Lower lobe of right lung (tissue), 2 donors: Measurements from ENCODE around the gene RAD51B. TPM values are rescaled to one million over a fixed set of nuclear protein-coding genes. Genes with fewer than 3 reads are reported as not detected.
"Not testable (repeated sequence)": the region's sequence is repeated elsewhere in the genome, so short reads cannot be mapped to it uniquely, and the experiment has no call there.

Experiments used
- ATAC-seq, 2 donors: fragments of 200-7000 bp; cut with Tn5 transposase; one replicate each; pipeline ENCODE4 v1.9.1; 2020 to 2022; ENCODE audit warnings: mild to moderate bottlenecking in 2 of 2, moderate library complexity in 2 of 2
- DNase-seq: peaks from one replicate; pipeline ENCODE4 v3.0.0-alpha.2; 2020
- H3K27ac ChIP-seq: fragments of 200-600 bp; one replicate; pipeline ENCODE4 v1.8.0; 2022
- H3K27me3 ChIP-seq: fragments of 200-600 bp; one replicate; pipeline ENCODE4 v1.8.0; 2022; ENCODE audit warnings: low read depth
- H3K36me3 ChIP-seq: fragments of 200-600 bp; one replicate; pipeline ENCODE4 v1.8.0; 2022; ENCODE audit warnings: mild to moderate bottlenecking
- H3K4me1 ChIP-seq: fragments of 200-600 bp; one replicate; pipeline ENCODE4 v1.8.0; 2022
- H3K4me3 ChIP-seq: fragments of 200-600 bp; one replicate; pipeline ENCODE4 v1.8.0; 2022; ENCODE audit warnings: mild to moderate bottlenecking
- H3K9me3 ChIP-seq: fragments of 200-600 bp; one replicate; pipeline ENCODE4 v1.8.0; 2022
- CTCF ChIP-seq: fragments of 200-600 bp; IDR thresholded peaks from one replicate; pipeline ENCODE4 v1.8.0; 2022; ENCODE audit warnings: antibody characterized with exemption, mild to moderate bottlenecking
- intact Hi-C: fragments of 100-400 bp; cut with DNase I; formaldehyde crosslinking; loops from one replicate; pipeline ENCODE4 v1.11.0; 2022
- total RNA-seq: library from RNA; stranded (reverse); fragmentation: NEBNext Ultra II Directional; extraction: Animal tissue kit (Norgen Biotek cat#: 25700); gene quantifications from one replicate; pipeline ENCODE4 v1.2.1, GENCODE V29; 2021
- donor health status: DM: no; HTN: yes; CAD: no; lungs with severe emphysema.

Gene RAD51B
- total RNA-seq, 1 donor from 2014 or later = 22.2 TPM

DNA sequence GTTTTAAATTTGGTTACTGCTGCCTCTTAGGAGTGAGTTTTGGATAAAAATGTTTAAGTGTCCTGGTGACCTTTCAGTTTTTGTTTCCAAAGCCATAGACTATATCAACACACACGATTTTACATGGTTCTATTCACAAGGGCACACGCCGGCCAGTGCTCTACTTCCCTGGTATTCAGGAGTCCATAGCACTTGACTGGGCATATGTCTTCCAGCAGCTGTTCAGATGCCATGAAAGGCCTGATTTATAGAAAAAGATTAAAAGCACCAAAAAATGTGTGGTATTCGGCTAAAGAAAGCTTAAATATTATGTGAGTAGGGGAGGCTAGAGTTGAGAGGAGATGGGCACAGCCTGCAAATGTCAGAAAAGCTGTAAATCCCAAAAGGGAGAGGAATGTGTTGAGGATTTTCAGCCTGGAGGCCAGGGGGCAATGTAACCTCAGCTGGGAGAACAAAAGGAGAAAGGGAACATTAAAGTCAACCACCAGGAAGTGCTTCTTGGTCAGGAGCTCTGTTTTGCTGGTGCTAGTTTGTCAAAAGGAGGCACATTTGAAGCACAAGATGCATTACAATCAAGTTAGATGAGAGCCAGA is 478.4 kb downstream of the RAD51B start:
- H3K9me3 ChIP-seq = no peaks in the 10 kb centered on the region
- DNase-seq (no peak), ATAC-seq (peak in 1 of 2 donors; percentile 39)
- H3K27ac ChIP-seq = no peak overlapping the region
- intact Hi-C loops = no loop called here
- H3K27me3 ChIP-seq = no peaks in the 10 kb centered on the region
- peak; percentile 31 for TF ChIP-seq CTCF
- H3K4me1 ChIP-seq = peaks cover 8% of the 10 kb centered on the region
- no peaks in the 10 kb centered on the region for H3K36me3 ChIP-seq
- H3K4me3 ChIP-seq = no peak overlapping the region

GRCh38 chr14:68300608-68301007 is 481.0 kb downstream of the RAD51B start:
- Histone ChIP-seq H3K27ac (no peak overlapping the region), H3K36me3 (no peaks in the 10 kb centered on the region), H3K4me3 (no peak overlapping the region), H3K27me3 (no peaks in the 10 kb centered on the region), H3K4me1 (no peaks in the 10 kb centered on the region), H3K9me3 (no peaks in the 10 kb centered on the region)
- no peak for ATAC-seq
- DNase-seq = no peak
- intact Hi-C loops = no loop called here
- TF ChIP-seq CTCF = no peak

DNA sequence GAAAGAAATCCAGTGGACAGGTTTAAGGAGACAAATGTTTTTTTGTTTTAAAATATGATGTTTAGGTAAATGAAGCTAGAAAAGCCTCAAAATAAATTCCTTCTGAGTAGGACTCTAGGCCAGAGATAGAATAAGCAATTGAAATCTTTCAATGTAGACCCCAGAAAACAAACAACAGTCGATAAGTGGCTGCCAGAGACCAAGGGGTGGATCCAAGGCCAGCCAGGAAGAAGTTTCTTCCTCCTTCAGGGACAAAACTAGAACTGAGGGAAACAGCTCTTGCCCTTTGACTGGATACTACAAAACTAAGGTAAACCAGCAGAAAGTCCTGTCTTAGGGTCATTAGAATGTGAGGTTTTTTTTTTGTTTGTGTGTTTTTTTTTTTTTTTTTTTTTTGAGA is 481.6 kb downstream of the RAD51B start:
- no peak for TF ChIP-seq CTCF
- no peak overlapping the region for H3K27ac ChIP-seq
- H3K4me1 ChIP-seq = no peaks in the 10 kb centered on the region
- H3K27me3 ChIP-seq = no peaks in the 10 kb centered on the region
- H3K36me3 ChIP-seq = no peaks in the 10 kb centered on the region
- no peak for ATAC-seq
- no peaks in the 10 kb centered on the region for H3K9me3 ChIP-seq
- intact Hi-C loops = no loop called here
- no peak for DNase-seq
- H3K4me3 ChIP-seq = no peak overlapping the region

- H3K4me3 ChIP-seq, H3K9me3 ChIP-seq, DNase-seq, H3K4me1 ChIP-seq, H3K36me3 ChIP-seq, intact Hi-C loops, ATAC-seq, H3K27ac ChIP-seq, H3K27me3 ChIP-seq: not testable (repeated sequence)
These were observed 483.4 kb downstream of the RAD51B start for GRCh38 chr14:68302938-68303337.

DNA sequence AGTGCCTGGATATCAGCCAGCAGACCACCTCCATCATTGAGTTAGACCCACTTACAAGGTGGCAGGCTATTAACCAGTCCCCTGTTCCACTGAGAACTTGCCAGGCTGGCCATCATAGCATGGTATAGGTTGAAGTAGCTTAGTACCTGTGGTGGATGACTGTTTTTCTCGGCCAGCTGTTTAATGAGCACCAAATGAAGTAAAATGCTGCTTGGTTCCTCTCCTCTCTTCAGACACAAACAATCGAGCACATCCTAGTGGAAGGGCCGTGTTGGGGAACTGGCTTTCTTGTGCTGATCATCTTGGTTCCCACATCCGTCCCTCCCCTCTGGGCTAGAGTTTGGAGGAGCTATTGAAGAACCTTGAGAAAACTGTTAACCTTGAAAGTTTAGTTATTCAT is 486.2 kb downstream of the RAD51B start:
- ATAC-seq = no peak
- Histone ChIP-seq H3K27me3 (no peaks in the 10 kb centered on the region), H3K9me3 (no peaks in the 10 kb centered on the region), H3K4me1 (peaks cover 26% of the 10 kb centered on the region), H3K4me3 (no peak overlapping the region), H3K27ac (no peak overlapping the region), H3K36me3 (no peaks in the 10 kb centered on the region)
- TF ChIP-seq CTCF = no peak
- no peak for DNase-seq
- intact Hi-C loops = no loop called here

- Histone ChIP-seq H3K4me3 (no peak overlapping the region), H3K4me1 (peaks cover 26% of the 10 kb centered on the region), H3K27me3 (no peaks in the 10 kb centered on the region), H3K36me3 (no peaks in the 10 kb centered on the region), H3K9me3 (no peaks in the 10 kb centered on the region), H3K27ac (no peak overlapping the region)
- TF ChIP-seq CTCF = no peak
- no peak for DNase-seq
- intact Hi-C loops = no loop called here
- ATAC-seq = no peak
These were observed 486.8 kb downstream of the RAD51B start for GRCh38 chr14:68306265-68306933.
